GM18505 (cell line): ENCODE measurements around the gene C12orf54.

ENCODE experiments used
- ATAC-seq: cut with Tn5 transposase; IDR thresholded peaks from one replicate; pipeline ENCODE4 v1.9.1; 2021; ENCODE audit not compliant: unreplicated experiment
- POLR2A ChIP-seq: IDR thresholded peaks from 4 replicates; pipeline ENCODE4 v1.6.1; 2011; ENCODE audit warnings: borderline replicate concordance; ENCODE audit not compliant: insufficient read depth, insufficient read length; ENCODE audit errors: extremely low read depth

The C12orf54 gene

DNA sequence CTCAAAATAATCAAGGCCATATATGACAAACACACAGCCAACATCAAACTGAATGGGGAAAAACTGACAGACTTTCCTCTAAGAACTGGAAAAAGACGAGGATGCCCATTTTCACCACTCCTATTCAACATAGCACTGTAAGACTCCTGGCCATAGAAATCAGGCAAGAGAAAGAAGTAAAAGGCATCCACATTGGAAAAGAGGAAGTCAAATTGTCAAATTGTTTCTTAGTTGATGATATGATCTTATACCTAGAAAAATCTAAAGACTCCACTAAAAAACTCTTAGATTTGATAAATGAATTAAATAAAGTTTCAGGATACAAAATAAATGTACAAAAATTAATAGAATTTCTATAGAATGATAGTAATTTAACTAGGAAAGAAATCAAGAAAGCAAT, 54.3 kb downstream of the C12orf54 start:
- TF ChIP-seq POLR2A = no peak
- ATAC-seq = no peak

DNA sequence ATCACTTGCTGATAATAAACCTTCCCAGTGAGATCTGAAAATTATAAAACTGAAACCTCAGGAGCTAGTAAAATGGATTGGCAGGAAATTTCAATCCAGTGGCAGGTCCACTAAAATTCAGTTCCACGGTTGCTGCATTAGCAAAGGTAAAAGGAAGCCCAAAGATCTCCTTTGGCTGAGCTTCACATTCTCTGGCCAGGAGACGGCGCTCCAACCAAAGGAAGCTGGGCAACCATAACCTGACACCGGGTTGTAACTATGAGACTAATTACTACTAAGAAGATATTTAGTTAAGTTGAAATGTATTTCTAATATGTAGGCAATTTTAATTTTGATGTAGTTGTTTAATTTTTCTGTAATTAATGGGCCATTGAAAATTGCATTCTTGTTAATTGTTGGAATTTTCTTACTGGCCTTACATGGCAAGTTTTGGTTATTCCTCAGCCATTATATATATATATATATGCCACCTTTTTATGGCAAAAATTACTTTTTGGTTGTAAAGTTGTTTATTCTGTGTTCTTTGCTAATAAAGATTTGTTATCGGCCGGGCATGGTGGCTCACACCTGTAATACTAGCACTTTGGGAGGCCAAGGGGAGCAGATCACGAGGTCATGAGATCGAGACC, 60.1 kb downstream of the C12orf54 start:
- no peak for ATAC-seq
- no peak for TF ChIP-seq POLR2A

DNA sequence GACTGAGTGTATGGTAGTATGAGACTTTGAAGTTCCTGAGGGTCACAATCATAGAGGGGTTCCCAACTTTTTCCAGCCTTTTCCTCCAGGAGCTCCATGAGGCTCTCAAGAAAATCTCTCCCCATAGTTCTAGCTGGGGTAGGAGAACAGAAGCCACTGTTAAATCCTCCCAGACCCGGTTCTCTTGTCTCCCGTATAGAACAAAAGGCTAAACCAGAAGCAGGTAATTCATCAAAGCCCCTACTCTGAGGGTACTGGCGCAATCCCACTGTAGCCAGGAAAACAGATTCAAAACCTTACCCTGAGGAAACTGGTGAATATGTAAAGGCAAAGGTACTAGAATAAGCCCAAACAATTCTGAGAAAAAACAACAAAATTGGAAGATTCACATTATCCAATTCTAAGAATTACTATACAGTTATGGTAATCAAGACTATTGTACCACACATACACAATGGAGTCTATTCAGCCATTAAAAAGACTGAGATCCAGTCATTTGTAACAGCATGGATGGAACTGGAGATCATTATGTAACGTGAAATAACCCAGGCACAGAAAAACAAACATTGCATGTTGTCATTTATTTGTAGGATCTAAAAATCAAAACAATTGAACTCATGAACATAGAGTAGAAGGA, 63.7 kb downstream of the C12orf54 start:
- no peak for ATAC-seq

More for the DNA sequence above, 63.7 kb downstream of the C12orf54 start:
- TF ChIP-seq POLR2A = no peak
